Measurements from ENCODE around the gene RNF217. TPM values are rescaled to one million over a fixed set of nuclear protein-coding genes. Genes with fewer than 3 reads are reported as not detected.
"Not testable (repeated sequence)": the region's sequence is repeated elsewhere in the genome, so short reads cannot be mapped to it uniquely, and the experiment has no call there.

Gene RNF217
- total RNA-seq, 1 donor from 2014 or later = 8.0 TPM

DNA sequence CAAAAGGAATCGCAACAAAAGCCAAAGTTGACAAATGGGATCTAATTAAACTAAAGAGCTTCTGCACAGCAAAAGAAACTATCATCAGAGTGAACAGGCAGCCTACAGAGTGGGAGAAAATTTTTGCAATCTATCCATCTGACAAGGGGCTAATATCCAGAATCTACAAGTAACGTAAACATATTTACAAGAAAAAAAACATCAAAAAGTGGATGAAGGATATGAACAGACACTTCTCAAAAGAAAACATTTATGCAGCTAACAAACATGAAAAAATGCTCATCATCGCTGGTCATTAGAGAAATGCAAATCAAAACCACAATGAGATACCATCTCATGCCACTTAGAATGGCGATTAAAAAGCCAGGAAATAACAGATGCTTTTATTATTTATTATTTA lies 74.2 kb downstream of the RNF217 start:
- ATAC-seq; DNase-seq (ENCODE audit: missing footprints); intact Hi-C loops (cut with DNase I): not testable (repeated sequence)

DNA sequence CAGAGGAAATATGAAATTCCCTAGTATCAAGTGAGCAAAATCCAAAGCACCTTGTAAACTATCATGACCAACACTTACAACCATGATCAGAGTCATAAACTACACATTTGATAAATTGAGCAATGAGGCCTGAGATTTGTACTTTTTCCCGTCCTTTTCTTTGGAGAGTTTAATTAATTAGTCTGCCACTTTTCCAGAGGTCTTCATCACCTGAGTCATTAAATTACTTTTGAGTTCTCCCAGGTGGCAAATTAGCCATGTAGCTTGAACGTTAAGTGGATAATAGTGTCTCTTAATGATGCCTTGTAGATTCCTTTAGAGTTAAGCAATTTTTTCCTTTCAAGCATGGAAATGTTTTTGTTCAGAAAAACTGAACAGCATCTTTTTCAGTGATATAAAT lies 75.6 kb downstream of the RNF217 start:
- no peak for DNase-seq (ENCODE audit: missing footprints)
- intact Hi-C loops (cut with DNase I) = no loop called here
- ATAC-seq = no peak

DNA sequence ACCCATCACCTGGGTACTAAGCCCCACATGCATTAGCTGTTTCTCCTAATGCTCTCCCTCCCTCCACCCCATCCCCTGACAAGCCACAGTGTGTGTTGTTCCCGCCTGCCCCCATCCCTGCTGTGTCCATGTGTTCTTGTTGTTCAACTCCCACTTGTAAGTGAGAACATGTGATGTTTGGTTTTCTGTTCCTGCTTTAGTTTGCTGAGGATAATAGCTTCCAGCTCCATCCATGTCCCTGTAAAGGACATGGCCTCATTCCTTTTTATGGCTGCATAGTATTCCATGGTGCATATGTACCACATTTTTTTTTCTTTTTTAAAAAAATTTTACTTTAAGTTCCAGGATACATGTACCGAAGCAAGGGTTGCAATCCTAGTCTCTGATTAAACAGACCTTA lies 76.7 kb downstream of the RNF217 start:
- ATAC-seq = no peak
- DNase-seq (ENCODE audit: missing footprints) = no peak
- intact Hi-C loops (cut with DNase I) = no loop called here

DNA sequence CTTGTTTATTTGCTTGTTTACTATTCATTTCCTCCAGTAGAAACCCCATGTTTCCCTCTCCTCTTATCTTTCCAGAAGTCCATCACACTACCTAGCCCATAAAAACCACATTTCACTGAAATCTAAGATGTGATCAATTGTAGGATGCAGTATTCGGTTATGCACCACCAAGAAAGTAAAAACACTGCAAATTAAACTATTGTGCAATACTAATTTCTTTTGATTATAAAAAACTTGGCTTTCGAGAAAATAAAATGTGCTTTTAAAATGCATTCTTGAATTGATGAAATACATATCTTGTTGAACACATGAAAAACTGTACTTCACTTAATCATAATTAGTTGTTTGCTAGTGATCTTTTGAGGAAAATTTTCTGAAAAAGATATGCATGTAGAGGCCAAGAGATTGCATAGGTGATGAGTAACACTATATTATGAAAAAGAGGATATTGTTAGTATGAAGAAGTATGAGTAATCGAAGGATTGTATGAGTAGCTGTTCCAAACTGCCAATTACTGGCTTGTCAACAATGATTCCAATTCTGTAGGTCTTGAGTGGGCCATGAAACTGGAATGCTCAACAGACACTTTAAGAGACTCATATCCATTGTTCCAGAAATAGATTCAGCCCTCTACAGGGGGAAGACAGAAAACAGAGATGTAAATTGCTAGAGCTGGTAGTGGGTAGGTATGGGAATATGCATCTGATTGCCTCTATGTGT lies 79.7 kb downstream of the RNF217 start:
- DNase-seq (ENCODE audit: missing footprints) (no peak), ATAC-seq (no peak)
- intact Hi-C loops (cut with DNase I) = no loop called here

DNA sequence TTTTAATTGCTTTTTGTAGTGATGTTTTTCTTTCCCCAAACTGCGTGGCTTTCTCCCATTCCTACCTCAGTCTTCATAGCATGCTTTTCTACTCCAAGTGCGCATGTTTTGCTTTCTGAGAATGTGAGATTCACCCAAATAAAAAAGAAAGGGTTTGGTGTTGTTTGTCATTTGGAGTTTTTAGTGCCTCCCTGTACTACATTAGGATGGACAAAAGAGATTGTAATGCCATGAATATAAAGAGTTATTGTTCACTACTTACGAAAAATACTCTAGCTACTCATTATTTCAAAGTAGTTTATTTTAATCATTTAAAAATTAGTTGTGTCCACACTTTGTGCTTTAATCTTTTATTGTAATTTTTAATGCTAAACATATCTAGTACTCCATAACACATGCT lies 81.8 kb downstream of the RNF217 start:
- intact Hi-C loops (cut with DNase I) = no loop called here
- ATAC-seq = no peak

DNA sequence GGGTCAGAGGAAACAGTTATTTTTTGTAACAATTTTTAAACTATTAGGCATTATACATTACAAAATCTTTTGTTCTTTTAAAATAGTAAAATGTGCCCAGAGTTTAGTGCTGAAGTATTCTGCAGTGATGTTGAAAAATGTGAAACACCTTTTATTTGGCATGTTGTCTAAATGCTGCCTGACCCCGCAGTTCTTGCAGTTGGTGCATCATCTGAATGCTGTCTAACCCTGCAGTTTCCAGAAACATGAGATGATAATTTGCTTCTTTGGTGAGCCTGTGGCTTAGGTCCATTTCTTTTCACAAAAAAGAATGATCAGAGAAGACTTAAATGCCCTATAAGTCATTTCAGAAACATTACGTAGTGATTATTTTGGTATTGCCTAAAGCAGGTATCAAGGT lies 82.4 kb downstream of the RNF217 start:
- intact Hi-C loops (cut with DNase I) = no loop called here

More for the DNA sequence above, 81.8 kb downstream of the RNF217 start:
- no peak for DNase-seq (ENCODE audit: missing footprints)

DNA sequence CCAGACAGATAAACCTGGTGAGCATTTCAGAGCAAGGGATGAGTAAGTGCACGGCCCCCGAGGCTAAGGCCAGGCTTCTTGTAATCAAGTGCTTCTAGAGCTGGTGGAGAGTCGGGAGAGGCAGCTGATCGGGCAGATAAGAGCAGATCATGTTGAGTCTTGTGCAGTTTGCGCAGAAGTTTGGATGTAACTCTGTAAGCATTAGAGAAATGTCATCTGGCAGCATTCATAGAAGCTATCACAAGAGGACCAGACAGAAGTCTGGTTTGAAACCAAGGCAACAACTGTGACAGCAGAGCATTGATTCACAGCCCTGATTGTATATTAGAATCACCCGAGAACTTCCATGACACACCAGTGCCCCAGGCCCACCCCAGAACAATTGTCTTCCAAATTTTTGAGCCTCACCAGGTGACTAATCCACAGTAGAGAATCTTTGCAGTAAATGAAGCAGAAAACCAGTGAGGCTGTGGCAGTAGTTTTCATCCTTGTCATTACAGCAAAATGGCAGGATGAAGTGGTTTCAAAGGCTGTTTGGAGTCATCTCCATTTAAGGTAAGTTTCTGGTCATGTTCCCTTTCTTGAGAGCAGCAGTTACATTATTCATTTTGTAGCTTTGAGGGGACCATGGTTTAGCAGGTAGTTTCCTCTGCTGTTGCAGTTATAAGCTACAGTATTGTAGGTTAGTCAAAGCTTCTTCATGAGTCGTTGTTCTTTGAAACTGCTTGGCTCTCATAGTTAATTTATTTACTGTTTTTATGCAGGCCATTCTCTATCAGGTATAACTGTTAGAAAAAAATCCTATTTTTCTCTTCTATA lies 84.1 kb downstream of the RNF217 start:
- DNase-seq (ENCODE audit: missing footprints) (no peak), ATAC-seq (no peak)
- intact Hi-C loops (cut with DNase I) = no loop called here

More for the DNA sequence above, 82.4 kb downstream of the RNF217 start:
- DNase-seq (ENCODE audit: missing footprints) (no peak), ATAC-seq (no peak)

DNA sequence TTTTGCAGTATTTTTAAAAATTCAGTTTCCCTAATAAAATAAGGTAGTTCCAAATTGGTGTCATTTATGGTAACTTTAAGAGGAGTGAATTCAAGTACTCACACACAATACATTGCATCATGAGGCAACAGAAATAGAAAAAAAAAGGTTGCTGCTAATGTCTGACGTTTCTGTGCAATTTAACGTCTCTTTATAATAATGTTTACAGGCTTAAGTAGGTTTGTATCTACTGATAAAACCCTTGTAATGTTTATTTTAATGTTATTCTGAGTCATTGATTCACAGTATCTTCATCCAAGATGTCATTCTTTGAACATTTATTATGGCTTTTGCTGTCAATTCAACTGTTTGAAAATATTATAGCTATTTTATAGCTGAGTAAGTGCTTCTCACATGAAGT lies 86.0 kb downstream of the RNF217 start:
- DNase-seq (ENCODE audit: missing footprints) = no peak
- intact Hi-C loops (cut with DNase I) = no loop called here
- ATAC-seq = no peak

DNA sequence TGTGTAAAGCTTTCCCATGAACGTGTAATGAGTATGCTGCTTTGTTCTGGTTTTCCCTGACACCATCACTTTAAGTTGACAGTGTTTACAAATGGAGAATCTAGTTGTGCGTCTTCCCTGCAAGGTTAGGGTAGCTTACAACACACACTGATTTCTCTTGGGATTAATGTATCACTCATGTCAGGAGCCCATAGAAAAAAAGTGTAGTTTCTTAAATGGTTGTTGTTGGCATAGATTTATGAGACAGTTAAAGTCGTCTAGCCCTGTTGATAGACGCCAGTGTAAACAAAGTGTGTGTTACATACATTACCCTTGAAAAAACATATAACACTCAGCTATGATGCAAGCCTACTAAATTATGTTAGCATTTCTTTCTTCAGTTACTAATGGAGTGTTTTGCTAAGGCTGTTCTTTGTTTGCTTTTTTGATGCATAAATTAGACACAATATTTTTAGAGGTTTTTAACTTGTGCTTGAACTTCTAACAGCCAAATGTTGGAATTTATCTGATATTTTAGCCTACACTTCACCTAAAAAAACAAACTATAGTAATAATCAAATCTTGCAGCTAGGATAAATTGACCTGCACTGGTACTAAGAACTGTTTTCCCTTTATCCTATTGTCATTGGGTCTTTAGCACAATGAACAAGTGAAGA lies 88.6 kb downstream of the RNF217 start:
- no peak for ATAC-seq
- intact Hi-C loops (cut with DNase I) = no loop called here

DNA sequence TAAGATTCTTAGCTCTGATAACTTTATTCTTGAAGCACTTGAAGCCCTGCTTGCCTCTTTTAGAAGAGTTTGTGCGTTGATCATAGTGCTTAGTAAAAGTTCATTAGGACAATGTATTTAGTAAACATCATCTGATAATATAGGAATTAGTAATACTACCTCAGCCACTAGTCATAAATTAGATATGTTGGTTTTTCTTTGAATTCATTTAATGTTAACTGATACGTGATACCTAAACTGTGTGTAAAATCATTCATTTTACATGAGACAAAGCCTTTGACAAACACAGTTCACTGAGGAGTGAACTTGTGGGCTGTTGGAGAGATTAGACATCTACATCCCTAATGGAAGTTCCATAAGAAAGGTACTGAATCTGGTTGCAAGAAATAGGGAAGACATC lies 91.6 kb downstream of the RNF217 start:
- DNase-seq (ENCODE audit: missing footprints) = no peak
- intact Hi-C loops (cut with DNase I) = no loop called here
- ATAC-seq = no peak

More for the DNA sequence above, 88.6 kb downstream of the RNF217 start:
- DNase-seq (ENCODE audit: missing footprints) = no peak

DNA sequence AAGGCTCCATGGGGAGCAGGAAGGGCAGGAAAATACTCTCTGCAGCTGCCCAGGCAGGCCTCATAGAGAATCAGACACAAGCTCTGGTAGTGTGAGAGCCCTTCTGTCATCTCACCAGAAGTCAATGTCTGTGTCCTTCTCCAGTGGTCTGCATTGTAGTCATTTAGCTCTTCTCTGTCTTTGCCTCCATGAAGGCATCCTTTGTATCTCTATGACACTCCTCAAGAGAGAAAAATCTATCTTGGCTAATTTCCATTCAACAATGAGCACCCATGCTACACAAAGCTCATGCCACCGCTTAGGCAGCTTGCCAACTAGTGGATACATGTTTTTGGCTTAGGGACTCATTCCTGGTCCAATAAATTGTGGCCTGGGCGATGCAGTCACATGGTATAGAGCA lies 92.1 kb downstream of the RNF217 start:
- ATAC-seq = no peak
- intact Hi-C loops (cut with DNase I) = no loop called here
- DNase-seq (ENCODE audit: missing footprints) = no peak

DNA sequence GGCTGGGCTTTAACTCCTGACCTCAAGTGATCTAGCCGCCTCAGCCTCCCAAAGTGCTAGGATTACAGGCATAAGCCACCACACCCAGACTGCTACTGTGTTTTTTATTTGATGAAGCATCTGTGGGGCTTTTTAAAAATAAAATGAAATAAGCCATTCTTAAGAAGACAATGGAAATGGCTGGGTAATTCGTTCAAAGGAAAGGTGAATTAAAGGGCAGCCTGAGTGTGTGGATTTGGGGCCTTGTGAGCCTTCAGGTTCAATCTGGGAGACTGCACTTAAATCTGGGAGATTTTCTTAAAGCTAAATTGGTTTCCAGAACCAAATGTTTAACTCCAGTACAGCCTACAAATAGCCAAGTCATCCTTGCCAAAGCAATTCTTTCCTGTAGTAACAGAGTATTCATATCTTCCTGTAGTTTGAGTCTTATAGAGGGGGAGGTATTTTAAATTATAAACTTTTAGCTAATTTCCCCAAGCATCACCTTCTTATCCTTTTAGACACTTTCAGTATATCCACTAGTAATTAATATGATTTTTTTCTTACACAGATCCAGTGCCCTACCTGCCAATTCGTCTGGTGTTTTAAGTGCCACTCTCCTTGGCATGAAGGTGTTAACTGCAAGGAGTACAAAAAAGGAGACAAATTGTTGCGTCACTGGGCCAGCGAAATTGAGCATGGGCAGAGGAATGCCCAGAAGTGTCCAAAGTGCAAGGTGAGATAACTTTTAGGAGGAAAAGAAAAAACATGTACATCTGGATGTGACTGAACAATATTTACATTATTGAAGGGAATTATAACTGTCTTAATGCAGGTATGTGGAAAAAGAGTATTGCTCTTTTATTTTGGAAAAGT lies 95.4 kb downstream of the RNF217 start:
- ATAC-seq = no peak
- no peak for DNase-seq (ENCODE audit: missing footprints)
- intact Hi-C loops (cut with DNase I) = no loop called here

DNA sequence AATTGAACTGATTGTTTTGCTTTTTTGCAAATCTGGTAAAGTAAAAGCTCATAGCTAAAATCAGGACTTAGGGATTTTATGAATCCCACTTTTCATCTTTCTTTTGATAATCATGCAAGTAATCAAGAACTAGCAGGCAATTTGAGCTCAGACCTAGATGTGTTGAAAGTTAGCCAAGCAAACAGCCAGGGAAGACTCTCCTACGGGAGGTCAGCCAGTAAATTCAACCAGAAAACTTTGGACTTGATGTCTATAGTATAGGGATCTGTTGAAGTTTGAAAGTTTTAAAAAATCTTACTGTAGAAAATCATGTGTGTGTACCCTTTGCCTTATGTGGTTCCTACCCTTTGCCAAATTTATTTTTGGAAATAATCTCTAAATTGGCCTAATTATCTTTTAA lies 96.3 kb downstream of the RNF217 start:
- intact Hi-C loops (cut with DNase I) = no loop called here
- no peak for DNase-seq (ENCODE audit: missing footprints)
- ATAC-seq = no peak

DNA sequence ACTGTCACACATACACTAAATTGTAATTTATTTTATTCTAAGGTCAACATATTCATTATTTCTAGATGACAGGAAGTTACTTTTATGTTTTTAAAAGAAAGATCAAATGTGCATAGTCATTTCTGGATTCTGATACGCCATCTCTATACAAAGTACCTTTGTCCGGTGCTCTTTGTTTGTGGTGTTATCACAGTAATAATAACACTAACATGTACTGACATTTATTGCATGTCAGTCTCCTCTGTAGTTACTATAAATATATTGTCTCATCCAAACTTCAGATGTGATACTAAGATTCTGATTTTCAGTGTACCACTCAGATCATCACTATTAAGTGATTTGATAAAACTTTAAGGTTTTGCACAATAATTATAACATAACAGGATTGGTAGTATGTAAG lies 101.1 kb downstream of the RNF217 start:
- intact Hi-C loops (cut with DNase I) = no loop called here
- DNase-seq (ENCODE audit: missing footprints) (no peak), ATAC-seq (no peak)

DNA sequence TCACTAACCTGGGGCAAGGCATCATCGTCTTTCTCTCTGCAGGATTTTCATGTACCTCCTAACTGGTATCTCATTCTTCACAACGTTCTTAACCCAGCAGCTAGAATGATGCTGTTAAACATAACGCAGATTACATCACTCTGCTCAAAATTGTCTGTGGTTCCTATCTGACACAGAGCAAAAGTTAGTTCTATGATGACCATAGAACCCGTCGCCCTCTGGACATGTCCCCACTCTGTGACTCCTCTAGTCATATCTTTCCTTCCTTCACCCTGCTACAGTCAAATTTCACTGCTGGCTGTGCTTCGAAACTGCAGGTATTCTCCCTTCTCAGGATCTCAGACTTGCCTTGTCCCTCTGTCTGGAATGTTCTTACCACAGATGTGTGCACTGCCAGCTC lies 103.9 kb downstream of the RNF217 start:
- ATAC-seq (no peak), DNase-seq (ENCODE audit: missing footprints) (no peak)
- intact Hi-C loops (cut with DNase I) = no loop called here

DNA sequence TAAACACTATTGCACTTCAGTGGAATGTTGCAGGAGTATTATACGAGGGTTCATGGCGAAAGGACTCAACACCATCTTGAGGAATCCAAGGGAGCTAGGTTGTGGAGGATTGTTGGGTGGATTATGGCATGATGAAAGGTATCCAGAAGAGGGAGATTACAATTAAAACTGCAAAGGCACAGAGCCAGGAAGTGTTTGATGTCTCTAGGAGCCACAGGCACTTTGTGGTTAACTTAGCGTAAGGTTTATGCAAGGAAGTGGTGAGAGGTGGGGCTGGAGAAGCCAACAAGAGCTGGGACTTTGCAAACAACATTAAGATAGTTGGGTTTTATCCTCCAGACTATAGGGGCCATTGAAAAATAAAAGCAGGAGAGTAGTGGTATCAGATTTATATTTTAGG lies 104.7 kb downstream of the RNF217 start:
- intact Hi-C loops (cut with DNase I) = no loop called here
- DNase-seq (ENCODE audit: missing footprints) = no peak
- ATAC-seq = no peak

DNA sequence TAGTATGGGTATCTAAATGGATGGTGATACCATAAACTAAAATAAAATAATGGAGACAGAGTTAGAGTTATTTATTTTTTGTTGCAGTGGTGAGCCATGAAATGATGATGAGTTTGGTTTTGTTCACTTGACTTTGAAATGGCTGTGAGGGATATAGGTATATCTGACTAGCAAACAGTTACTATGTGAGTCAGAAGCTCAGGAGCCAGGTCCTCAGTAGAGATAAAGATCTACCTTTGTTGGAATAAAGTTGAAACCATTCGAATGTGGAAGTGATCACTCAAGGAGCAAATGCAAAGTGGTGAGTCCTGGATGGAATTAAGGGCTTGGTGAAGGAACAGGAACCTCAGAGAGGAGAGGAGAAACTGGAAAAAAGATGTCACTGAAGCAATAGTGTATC lies 105.3 kb downstream of the RNF217 start:
- no peak for DNase-seq (ENCODE audit: missing footprints)
- no peak for ATAC-seq
- intact Hi-C loops (cut with DNase I) = no loop called here

DNA sequence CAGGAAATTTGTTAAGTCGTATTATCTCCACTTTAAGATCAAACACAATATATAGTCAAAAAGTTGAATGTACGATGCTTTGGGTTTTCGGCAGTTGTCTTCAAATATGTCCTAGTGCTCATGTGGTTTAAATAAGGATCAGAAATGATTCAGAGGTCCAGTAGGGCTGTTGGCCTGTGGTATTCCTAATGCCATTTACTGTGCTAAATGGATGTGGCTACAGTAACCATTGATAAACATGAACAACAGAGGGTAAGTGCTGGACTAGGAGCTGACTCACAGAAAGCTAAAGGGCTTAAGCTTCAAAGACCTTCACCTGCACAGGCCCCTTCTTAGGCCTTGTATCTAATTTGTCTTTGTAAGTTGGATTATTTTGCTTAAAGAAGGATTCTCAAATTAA lies 110.8 kb downstream of the RNF217 start:
- DNase-seq (ENCODE audit: missing footprints) (no peak), ATAC-seq (no peak)
- intact Hi-C loops (cut with DNase I) = no loop called here

DNA sequence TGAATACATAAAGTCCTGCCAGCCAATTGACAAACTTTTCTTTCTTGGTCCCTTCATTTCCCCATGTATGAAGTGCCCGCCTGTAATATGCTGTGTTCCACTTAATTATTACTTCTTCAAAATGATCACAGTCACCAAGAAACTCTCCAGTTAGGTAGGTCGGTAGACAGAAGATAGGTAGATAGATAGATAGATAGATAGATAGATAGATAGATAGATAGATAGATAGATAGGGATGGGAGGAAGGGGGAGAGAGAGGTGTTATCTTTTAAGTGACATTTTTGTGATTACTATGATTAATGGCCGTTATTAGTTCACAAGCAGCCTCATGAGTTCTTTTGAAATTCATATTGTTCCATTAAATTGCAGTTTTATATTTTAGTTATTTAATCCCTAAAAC lies 111.9 kb downstream of the RNF217 start:
- intact Hi-C loops (cut with DNase I) = no loop called here
- ATAC-seq = no peak

More for the DNA sequence above, 111.9 kb downstream of the RNF217 start:
- DNase-seq (ENCODE audit: missing footprints) = no peak
